Testis (tissue), 3 donors: ENCODE results near the gene TBX1. TPM values are rescaled to one million over a fixed set of nuclear protein-coding genes. Genes with fewer than 3 reads are reported as not detected.

Source experiments
- DNase-seq: peaks from one replicate; pipeline ENCODE4 v3.0.0-alpha.2; 2019
- H3K27ac ChIP-seq, 2 donors: fragments of 200-600 bp; sonication (generic); one replicate each; pipeline ENCODE4 v1.5.1; 2019
- H3K27me3 ChIP-seq: fragments of 200-600 bp; sonication (generic); one replicate; pipeline ENCODE4 v1.5.1; 2019
- H3K36me3 ChIP-seq: fragments of 200-600 bp; sonication (generic); one replicate; pipeline ENCODE4 v1.5.1; 2017; ENCODE audit warnings: low read depth; ENCODE audit errors: missing control alignments
- H3K4me1 ChIP-seq: fragments of 200-600 bp; sonication (generic); one replicate; pipeline ENCODE4 v1.5.1; 2019
- H3K4me3 ChIP-seq, 2 donors: fragments of 200-600 bp; sonication (generic); one replicate each; pipeline ENCODE4 v1.5.1; 2017 to 2019
- H3K9me3 ChIP-seq: fragments of 200-600 bp; sonication (generic); one replicate; pipeline ENCODE4 v1.5.1; 2017
- CTCF ChIP-seq, 3 experiments: fragments of 450-650 bp in 2 of 3; fragments of 200-600 bp in 1 of 3; sonication (generic) in 1 of 3; IDR thresholded peaks; one replicate each; pipeline ENCODE4 v1.5.1; 2016 to 2019; ENCODE audit warnings: antibody characterized with exemption in 3 of 3, mild to moderate bottlenecking in 2 of 3, moderate library complexity in 1 of 3
- POLR2A ChIP-seq: fragments of 450-650 bp; IDR thresholded peaks from one replicate; pipeline ENCODE4 v1.6.1; 2017; ENCODE audit warnings: antibody characterized with exemption, mild to moderate bottlenecking, moderate library complexity
- WGBS, 2 donors: methylation state at CpG; one replicate each; pipeline ENCODE4 v1.1.5; 2018; 5-methylcytosine and 5-hydroxymethylcytosine counted together
- intact Hi-C: fragments of 100-400 bp; cut with DNase I; formaldehyde crosslinking; loops from one replicate; pipeline ENCODE4 v1.15.1; 2023; ENCODE audit warnings: low total_unique reads
- polyA plus RNA-seq: library from polyadenylated mRNA; stranded (reverse); fragments of 350-450 nt; fragmentation: Illumina TruSeq; extraction: RNeasy Lipid Tissue Mini Kit (QIAGEN cat#74804); gene quantifications from one replicate; pipeline ENCODE4 v1.2.3, GENCODE V29; 2014; ENCODE audit warnings: low read depth, low replicate concordance; ENCODE audit not compliant: insufficient read depth
- total RNA-seq, 2 donors: library from RNA; depleted of rRNA; stranded (reverse); fragments of >200 nt; gene quantifications; one replicate each; pipeline ENCODE4 v1.2.3, GENCODE V29; 2016

Gene TBX1
- total and polyA plus RNA-seq, 3 donors from 2014 or later = 18.1 to 43.4 (median 23.3) TPM

DNA sequence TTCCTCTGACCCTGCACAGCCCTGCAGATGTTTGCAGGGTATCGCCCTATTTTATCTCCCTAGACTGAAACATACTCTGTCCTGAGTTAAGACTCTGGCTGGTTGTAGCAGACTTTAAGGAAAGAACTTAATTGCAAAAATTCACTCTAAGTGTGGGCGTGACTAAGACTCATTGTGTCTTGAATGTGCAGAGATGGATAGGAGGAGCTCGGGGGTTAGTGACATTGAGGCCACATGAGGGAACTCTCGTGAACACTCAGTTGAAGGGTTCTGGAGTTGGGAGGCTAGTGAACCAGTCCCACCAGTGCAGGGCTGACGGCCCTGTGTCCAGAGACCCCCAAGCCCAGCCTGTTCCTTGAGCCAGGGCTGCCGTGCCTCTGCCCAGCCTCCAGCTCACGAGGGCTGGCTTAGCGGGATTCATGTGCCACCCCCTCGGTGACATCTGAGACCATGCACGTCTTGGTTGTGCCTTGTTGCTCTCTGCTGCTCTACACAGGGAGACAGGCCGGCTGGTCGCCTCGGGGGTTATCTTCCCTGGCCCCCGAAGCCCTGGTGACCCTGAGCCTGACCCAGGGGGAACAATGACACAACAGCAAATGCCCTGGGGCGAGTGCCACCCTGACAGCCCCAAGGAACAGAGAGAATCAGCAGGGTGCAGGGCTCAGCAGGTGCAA lies 11.4 kb upstream of the TBX1 start:
- TF ChIP-seq POLR2A (no peak), CTCF (IDR thresholded peaks at IDR 0.05) (no peak)
- Histone ChIP-seq H3K27me3 (no peaks in the 10 kb centered on the region), H3K9me3 (no peaks in the 10 kb centered on the region), H3K27ac (no peak overlapping the region), H3K36me3 (no peaks in the 10 kb centered on the region), H3K4me1 (no peaks in the 10 kb centered on the region), H3K4me3 (no peak overlapping the region)
- WGBS, 2 donors = 76 to 77% methylated on average over 9 to 15 of the region's 15 CpGs
- DNase-seq = no peak
- intact Hi-C loops = no loop called here

GRCh38 chr22:19749876-19750275 lies 10.7 kb upstream of the TBX1 start:
- Histone ChIP-seq H3K4me1 (no peaks in the 10 kb centered on the region), H3K27me3 (no peaks in the 10 kb centered on the region), H3K9me3 (no peaks in the 10 kb centered on the region), H3K4me3 (no peak overlapping the region), H3K36me3 (no peaks in the 10 kb centered on the region), H3K27ac (no peak overlapping the region)
- intact Hi-C loops = no loop called here
- DNase-seq = no peak
- TF ChIP-seq POLR2A (no peak), CTCF (IDR thresholded peaks at IDR 0.05) (no peak)
- WGBS, 2 donors = 86% methylated on average over 12 of the region's 12 CpGs; no CpG with 5 or more reads in 1 of the 2 donors

DNA sequence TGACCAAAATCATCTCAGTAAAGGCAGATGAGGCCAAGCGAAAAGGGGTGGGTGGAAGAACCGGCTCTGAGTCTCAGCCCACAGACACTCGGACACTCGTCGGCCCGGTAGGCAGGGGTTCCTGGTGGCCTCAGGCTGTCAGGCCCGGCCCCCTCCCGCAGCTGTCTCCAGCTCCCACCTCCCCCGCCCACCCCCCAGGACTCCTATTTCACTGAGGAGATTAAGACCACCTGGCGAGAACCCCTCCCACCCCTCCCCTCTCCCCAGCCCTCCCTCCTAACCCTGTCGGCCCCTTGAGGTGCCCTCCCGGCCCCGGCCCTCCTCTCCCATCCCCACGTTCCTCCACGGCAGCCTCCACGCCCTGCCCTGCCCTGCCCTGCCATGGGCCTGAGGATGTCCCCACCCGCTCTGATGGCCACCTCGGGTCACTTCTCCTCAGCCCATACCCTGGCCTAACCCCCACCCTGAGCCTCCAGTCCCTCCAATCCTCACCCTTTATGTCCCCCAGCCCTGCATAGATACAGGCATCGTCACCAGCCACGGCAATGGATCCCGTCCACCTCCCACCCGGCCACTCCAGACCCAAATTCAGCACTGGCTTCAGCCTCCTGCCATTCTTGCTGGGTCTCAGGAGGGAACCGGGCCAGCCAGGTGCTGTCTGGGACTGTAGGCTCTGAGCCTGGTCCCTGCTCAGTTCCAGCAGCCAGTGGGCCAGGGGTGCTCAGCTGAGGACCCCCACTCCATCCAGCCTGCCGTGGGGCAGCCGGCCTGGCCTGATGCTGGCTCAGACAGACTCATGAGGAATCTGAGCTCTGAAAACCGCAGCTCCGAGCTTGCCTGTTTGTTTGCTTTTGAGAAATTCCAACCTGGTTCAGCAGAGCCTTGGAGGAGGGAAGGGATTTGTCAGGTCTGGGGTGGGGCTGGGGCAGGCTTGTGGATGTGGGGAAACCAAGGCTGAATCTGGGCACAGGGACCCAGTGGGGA lies 9.8 kb upstream of the TBX1 start:
- DNase-seq = no peak
- 79 to 88% methylated on average over 15 to 27 of the region's 27 CpGs for WGBS, 2 donors
- H3K27ac ChIP-seq = no peak overlapping the region
- no peaks in the 10 kb centered on the region for H3K4me1 ChIP-seq
- intact Hi-C loops = no loop called here
- TF ChIP-seq POLR2A (no peak), CTCF (IDR thresholded peaks at IDR 0.05) (no peak)
- no peaks in the 10 kb centered on the region for H3K27me3 ChIP-seq
- no peaks in the 10 kb centered on the region for H3K9me3 ChIP-seq
- no peak overlapping the region for H3K4me3 ChIP-seq
- H3K36me3 ChIP-seq = no peaks in the 10 kb centered on the region

GRCh38 chr22:19751497-19752245 lies 8.9 kb upstream of the TBX1 start:
- H3K27me3 ChIP-seq = no peaks in the 10 kb centered on the region
- intact Hi-C loops = no loop called here
- no peak for DNase-seq
- H3K36me3 ChIP-seq = no peaks in the 10 kb centered on the region
- no peaks in the 10 kb centered on the region for H3K4me1 ChIP-seq
- TF ChIP-seq CTCF (IDR thresholded peaks at IDR 0.05) (no peak), POLR2A (no peak)
- no peak overlapping the region for H3K4me3 ChIP-seq
- no peaks in the 10 kb centered on the region for H3K9me3 ChIP-seq
- no peak overlapping the region for H3K27ac ChIP-seq
- 90 to 93% methylated on average over 13 to 14 of the region's 14 CpGs for WGBS, 2 donors
